Measurements from ENCODE around the gene CRYGB.

DNA sequence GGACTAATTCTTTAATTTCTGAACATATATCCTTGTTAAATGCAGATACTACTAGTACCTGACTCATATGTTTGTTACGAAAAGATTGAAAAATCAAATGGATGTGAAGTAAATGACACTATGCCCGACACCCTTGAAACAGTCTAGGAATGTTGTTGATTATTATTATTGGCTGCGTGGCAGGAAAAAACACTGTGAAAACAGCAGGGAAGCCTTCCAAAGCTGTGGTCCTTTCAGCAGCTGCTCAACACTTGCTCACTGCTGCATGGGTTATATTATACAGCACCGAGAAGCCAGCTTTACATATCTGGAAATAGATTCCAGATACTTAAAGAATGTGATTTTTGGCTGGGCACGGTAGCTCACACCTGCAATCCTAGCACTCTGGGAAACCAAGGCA is 48.2 kb downstream of the CRYGB start:
- TF ChIP-seq GATA2 (IDR thresholded peaks at IDR 0.05; ENCODE audit: insufficient read depth, insufficient read length, low read depth, low read length), result no peak
- TF ChIP-seq POLR2AphosphoS5 (IDR thresholded peaks at IDR 0.05; ENCODE audit: insufficient read depth, low read depth, low read length), result no peak
- no peak for TF ChIP-seq JUN (IDR thresholded peaks at IDR 0.05; ENCODE audit: borderline replicate concordance, insufficient read depth, insufficient read length, low read depth)
- TF ChIP-seq, protein P1, sequence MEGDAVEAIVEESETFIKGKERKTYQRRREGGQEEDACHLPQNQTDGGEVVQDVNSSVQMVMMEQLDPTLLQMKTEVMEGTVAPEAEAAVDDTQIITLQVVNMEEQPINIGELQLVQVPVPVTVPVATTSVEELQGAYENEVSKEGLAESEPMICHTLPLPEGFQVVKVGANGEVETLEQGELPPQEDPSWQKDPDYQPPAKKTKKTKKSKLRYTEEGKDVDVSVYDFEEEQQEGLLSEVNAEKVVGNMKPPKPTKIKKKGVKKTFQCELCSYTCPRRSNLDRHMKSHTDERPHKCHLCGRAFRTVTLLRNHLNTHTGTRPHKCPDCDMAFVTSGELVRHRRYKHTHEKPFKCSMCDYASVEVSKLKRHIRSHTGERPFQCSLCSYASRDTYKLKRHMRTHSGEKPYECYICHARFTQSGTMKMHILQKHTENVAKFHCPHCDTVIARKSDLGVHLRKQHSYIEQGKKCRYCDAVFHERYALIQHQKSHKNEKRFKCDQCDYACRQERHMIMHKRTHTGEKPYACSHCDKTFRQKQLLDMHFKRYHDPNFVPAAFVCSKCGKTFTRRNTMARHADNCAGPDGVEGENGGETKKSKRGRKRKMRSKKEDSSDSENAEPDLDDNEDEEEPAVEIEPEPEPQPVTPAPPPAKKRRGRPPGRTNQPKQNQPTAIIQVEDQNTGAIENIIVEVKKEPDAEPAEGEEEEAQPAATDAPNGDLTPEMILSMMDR (IDR thresholded peaks at IDR 0.05; ENCODE audit: extremely low read depth in 1 of 2, insufficient read depth in 1 of 2, low read depth in 1 of 2, low read length in 2 of 2), result no peak
- no peak for TF ChIP-seq POLR2A (IDR thresholded peaks at IDR 0.05; ENCODE audit: low read depth, low read length)
- TF ChIP-seq EZH2 (IDR thresholded peaks at IDR 0.05; ENCODE audit: borderline replicate concordance, low read depth, low read length, severe bottlenecking), result no peak

Data from endothelial cell of umbilical vein (primary cell).